ENCODE results near the gene CLIC6.

The CLIC6 gene

DNA sequence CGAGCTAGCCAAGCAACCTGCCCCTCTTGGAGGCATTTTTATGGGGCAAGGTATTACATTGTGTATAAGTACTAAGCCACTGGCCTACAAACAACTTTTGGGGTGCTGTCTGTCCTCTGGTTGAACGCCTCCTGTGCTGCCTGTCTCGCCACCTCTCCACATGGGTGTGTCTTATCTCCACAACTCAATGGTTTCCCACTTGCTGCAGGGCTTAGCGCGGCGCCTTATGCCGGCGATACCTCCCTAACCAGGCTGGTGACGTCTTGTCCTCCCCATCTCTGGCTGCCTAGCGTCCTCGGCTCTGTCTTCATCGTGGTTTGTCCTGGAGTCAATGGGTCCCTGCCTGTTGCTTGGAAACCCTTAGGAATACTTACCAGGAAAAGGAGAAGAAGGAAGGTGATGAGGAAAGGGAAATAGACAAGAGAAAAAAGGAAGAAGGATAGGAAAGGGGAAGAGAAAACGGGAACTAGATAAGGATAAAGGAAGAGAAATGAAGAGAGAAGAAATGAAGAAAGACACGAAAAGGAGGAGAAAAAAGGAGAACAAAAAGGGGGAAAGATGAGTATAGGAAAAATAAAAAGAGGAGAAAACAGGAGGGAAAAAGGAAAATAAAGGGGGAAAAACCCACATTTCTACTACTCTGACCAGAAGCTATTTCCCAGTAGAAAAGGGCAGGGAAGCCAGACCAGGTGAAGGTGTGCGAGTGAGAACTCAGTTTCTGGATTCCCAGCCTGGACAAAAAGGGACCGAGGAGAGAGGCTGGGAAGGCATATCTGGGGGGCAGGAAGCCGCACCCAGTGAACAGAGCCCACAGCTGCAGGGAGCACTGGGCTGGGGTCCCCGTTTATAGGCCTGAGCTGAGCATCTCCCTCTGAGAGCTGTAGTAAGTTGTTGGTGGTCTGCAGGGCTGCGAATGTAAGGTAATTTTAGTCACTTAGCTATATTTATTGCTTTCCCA, 86.2 kb downstream of the CLIC6 start:
- no peaks in the 10 kb centered on the region for H3K36me3 ChIP-seq (ENCODE audit: control insufficient read depth in 1 of 2, insufficient read depth in 2 of 2, low read length in 2 of 2)
- no peak overlapping the region for H3K27ac ChIP-seq (ENCODE audit: low read length)
- H3K27me3 ChIP-seq (ENCODE audit: low read depth, low read length): no peaks in the 10 kb centered on the region
- no peaks in the 10 kb centered on the region for H3K9me3 ChIP-seq (ENCODE audit: control insufficient read depth in 1 of 2, low read length in 2 of 2)
- H3K4me1 ChIP-seq (ENCODE audit: control insufficient read depth in 1 of 2, insufficient read depth in 2 of 2, low read length in 2 of 2): no peaks in the 10 kb centered on the region
- no peak overlapping the region for H3K4me3 ChIP-seq (ENCODE audit: low read depth in 1 of 2, low read length in 2 of 2)

DNA sequence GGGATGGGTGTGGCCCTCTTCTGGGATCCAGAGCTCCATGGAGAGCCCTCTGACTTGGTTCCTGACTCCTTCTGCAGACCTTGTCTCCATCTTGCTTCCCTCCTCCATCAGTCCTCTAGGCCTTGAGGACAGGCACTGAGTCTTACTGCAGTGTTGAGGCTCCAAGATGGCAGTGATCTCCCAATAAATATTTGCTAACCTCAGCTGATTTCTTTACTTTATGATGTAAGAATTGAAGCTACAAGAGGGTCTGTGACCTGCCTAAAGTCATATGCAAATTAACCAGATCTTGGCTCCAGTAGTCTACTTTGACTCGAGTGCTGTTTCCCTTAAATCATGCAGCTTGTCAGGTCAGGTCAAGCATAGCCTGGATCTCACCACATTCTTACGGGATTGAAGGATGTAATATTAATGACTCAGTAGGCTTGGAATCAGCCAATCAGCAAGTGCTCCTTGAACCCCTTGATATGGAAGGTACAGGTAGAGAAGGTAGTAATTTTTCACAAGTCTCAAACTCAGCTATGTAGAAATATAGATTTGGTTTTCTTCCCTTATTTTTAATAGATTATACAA, 93.0 kb downstream of the CLIC6 start:
- Histone ChIP-seq H3K4me1 (ENCODE audit: control insufficient read depth in 1 of 2, insufficient read depth in 2 of 2, low read length in 2 of 2) (no peaks in the 10 kb centered on the region), H3K4me3 (ENCODE audit: low read depth in 1 of 2, low read length in 2 of 2) (no peak overlapping the region), H3K36me3 (ENCODE audit: control insufficient read depth in 1 of 2, insufficient read depth in 2 of 2, low read length in 2 of 2) (no peaks in the 10 kb centered on the region), H3K27me3 (ENCODE audit: low read depth, low read length) (no peaks in the 10 kb centered on the region), H3K9me3 (ENCODE audit: control insufficient read depth in 1 of 2, low read length in 2 of 2) (no peaks in the 10 kb centered on the region), H3K27ac (ENCODE audit: low read length) (no peak overlapping the region)

DNA sequence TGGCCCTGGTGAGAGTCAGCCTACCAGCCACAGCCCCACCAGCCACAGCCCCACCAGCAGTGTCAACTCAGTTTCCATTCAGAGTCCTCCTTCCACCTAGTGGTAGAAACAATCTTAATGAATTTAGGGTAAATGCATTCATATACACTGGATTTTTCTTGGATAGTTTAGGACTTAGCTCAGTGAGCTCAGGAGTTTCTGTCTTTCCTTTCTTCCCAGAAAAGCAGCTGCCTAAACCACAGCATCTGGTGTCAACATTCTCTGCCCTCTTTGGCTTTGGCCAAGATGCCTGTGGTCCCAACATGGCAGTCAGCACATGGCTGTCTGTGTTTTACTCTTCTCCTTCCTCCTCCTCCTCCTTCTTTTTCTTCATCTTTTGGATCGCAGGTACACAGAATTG, 94.0 kb downstream of the CLIC6 start:
- Histone ChIP-seq H3K4me3 (ENCODE audit: low read depth in 1 of 2, low read length in 2 of 2) (no peak overlapping the region), H3K27me3 (ENCODE audit: low read depth, low read length) (no peaks in the 10 kb centered on the region), H3K36me3 (ENCODE audit: control insufficient read depth in 1 of 2, insufficient read depth in 2 of 2, low read length in 2 of 2) (no peaks in the 10 kb centered on the region), H3K27ac (ENCODE audit: low read length) (no peak overlapping the region), H3K4me1 (ENCODE audit: control insufficient read depth in 1 of 2, insufficient read depth in 2 of 2, low read length in 2 of 2) (no peaks in the 10 kb centered on the region), H3K9me3 (ENCODE audit: control insufficient read depth in 1 of 2, low read length in 2 of 2) (no peaks in the 10 kb centered on the region)

DNA sequence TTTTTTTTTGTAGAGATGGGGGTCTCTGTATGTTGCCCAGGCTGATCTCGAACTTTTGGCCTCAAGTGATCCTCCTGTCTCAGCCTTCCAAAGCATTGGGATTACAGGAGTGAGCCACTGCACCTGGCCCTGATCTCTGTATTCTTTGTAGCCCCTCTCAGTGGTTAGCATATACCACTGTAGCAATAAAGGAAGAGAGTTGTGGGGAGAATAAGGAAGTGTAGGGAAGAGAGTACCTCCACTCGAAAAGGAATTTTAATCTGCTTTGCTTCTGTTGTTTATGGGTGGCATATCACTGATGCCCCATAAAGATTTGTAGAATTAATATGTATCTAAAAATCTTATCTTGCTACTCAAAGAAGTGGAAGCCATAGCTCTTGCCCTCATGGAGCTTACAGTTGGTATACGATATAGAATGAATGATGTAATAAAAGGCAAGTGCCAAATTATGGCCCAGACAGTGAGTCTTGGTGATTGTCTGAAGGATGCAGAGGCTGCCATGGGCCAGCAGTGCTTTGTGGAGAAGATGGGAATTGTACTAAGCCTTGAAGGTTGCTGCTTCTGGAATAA, 96.0 kb downstream of the CLIC6 start:
- Histone ChIP-seq H3K36me3 (ENCODE audit: control insufficient read depth in 1 of 2, insufficient read depth in 2 of 2, low read length in 2 of 2) (no peaks in the 10 kb centered on the region), H3K4me3 (ENCODE audit: low read depth in 1 of 2, low read length in 2 of 2) (no peak overlapping the region), H3K4me1 (ENCODE audit: control insufficient read depth in 1 of 2, insufficient read depth in 2 of 2, low read length in 2 of 2) (no peaks in the 10 kb centered on the region), H3K27me3 (ENCODE audit: low read depth, low read length) (no peaks in the 10 kb centered on the region), H3K27ac (ENCODE audit: low read length) (no peak overlapping the region), H3K9me3 (ENCODE audit: control insufficient read depth in 1 of 2, low read length in 2 of 2) (no peaks in the 10 kb centered on the region)

DNA sequence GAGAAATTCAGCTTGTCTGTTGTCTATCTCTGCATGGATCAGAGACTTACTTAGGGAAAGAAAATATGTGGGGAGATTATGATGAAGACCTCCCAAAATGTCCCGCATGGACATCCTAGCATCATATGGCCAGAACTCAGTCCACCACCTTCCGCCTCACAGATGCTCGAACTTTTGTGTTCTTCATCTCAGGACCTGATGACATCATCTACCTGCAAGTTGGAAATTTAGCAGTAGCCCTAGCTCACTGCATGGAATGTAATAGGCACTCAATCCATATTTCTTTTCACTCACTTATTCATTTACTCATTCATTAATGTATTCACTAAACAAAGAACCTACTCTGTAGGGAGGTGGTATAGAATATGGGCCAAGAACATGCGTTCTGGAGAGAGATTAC, 96.8 kb downstream of the CLIC6 start:
- Histone ChIP-seq H3K27me3 (ENCODE audit: low read depth, low read length) (no peaks in the 10 kb centered on the region), H3K9me3 (ENCODE audit: control insufficient read depth in 1 of 2, low read length in 2 of 2) (no peaks in the 10 kb centered on the region), H3K4me1 (ENCODE audit: control insufficient read depth in 1 of 2, insufficient read depth in 2 of 2, low read length in 2 of 2) (no peaks in the 10 kb centered on the region), H3K27ac (ENCODE audit: low read length) (no peak overlapping the region), H3K36me3 (ENCODE audit: control insufficient read depth in 1 of 2, insufficient read depth in 2 of 2, low read length in 2 of 2) (no peaks in the 10 kb centered on the region), H3K4me3 (ENCODE audit: low read depth in 1 of 2, low read length in 2 of 2) (no peak overlapping the region)

DNA sequence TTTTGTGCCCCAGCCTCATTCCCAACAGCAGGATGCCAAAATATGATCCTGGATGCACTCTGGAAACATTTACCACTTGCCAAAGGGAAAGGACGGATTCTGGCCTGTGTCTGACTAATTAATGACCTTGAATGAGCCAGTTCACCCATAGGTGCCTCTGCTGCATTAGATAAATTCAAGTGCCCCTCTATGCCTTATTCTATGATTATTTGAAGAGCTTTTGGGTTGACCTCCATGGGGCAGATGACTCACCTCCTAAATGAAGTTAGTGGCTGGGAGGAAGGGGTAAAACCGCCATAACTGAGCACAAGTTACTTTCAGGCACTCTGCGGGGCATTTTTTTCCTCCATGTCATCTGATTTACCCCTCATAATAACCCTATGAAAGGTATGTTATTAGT, 98.1 kb downstream of the CLIC6 start:
- Histone ChIP-seq H3K36me3 (ENCODE audit: control insufficient read depth in 1 of 2, insufficient read depth in 2 of 2, low read length in 2 of 2) (no peaks in the 10 kb centered on the region), H3K4me1 (ENCODE audit: control insufficient read depth in 1 of 2, insufficient read depth in 2 of 2, low read length in 2 of 2) (no peaks in the 10 kb centered on the region), H3K9me3 (ENCODE audit: control insufficient read depth in 1 of 2, low read length in 2 of 2) (no peaks in the 10 kb centered on the region), H3K27me3 (ENCODE audit: low read depth, low read length) (no peaks in the 10 kb centered on the region), H3K27ac (ENCODE audit: low read length) (no peak overlapping the region), H3K4me3 (ENCODE audit: low read depth in 1 of 2, low read length in 2 of 2) (no peak overlapping the region)
